Gastrocnemius medialis (tissue), 4 donors: ENCODE measurements around the gene CDKAL1.

Experiments
- POLR2A ChIP-seq, 2 donors: fragments of 450-650 bp; IDR thresholded peaks; one replicate each; pipeline ENCODE4 v1.6.1; 2017; ENCODE audit warnings: antibody characterized with exemption in 2 of 2, mild to moderate bottlenecking in 2 of 2, moderate library complexity in 2 of 2
- TF ChIP-seq, protein P1 (sequence below), 5 experiments: fragments of 450-650 bp in 3 of 5; fragments of 200-600 bp in 2 of 5; sonication (generic) in 2 of 5; IDR thresholded peaks in 4 of 5; conservative IDR thresholded peaks in 1 of 5; 1 replicate in 4 of 5; 2 replicates in 1 of 5; pipeline ENCODE4 v1.5.1; 2016 to 2019; ENCODE audit warnings: antibody characterized with exemption in 5 of 5, mild to moderate bottlenecking in 3 of 5, moderate library complexity in 3 of 5

DNA sequence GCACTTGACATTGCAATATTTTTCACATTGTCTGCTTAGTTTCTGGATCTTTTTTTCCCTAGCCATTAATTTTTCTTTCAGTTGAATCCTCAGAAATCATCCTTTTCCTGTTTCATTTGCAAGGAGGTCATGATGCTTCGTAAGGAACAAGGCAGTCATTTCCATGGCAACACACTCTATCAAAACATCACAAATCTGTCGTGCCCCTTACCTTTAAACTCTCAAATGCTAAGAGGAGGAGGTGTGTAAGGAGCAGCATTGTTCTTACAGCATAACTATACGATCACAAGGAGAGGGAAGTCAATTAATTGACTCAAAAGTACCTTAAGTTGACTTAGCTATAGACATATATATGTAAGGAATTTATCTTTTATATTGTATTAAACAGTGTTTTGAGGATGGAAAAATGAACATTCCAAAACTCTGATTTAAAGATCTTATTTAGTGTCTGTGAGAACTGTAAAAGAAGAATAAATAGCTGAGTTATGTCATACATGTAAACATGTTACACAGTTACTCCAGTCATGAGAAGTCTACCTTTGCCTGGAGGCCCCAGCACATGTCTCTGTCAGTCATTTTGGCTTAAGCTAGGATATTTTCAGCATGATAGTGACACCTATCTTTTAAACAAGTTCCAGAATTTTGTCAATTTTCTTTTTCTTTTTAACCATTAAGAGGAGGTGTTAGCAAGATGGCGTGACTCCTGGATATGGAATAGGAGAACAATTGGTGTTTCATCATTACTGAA lies 41.6 kb downstream of the CDKAL1 start:
- TF ChIP-seq, protein P1, sequence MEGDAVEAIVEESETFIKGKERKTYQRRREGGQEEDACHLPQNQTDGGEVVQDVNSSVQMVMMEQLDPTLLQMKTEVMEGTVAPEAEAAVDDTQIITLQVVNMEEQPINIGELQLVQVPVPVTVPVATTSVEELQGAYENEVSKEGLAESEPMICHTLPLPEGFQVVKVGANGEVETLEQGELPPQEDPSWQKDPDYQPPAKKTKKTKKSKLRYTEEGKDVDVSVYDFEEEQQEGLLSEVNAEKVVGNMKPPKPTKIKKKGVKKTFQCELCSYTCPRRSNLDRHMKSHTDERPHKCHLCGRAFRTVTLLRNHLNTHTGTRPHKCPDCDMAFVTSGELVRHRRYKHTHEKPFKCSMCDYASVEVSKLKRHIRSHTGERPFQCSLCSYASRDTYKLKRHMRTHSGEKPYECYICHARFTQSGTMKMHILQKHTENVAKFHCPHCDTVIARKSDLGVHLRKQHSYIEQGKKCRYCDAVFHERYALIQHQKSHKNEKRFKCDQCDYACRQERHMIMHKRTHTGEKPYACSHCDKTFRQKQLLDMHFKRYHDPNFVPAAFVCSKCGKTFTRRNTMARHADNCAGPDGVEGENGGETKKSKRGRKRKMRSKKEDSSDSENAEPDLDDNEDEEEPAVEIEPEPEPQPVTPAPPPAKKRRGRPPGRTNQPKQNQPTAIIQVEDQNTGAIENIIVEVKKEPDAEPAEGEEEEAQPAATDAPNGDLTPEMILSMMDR (IDR thresholded peaks at IDR 0.05 in 4 of 5, conservative IDR thresholded peaks at IDR 0.05 in 1 of 5): no peak
- no peak for TF ChIP-seq POLR2A (IDR thresholded peaks at IDR 0.05)
